ENCODE data around the gene UMODL1. TPM values are rescaled to one million over a fixed set of nuclear protein-coding genes. Genes with fewer than 3 reads are reported as not detected.

The UMODL1 gene
- total RNA-seq, 1 experiment from 2014 or later = not detected

DNA sequence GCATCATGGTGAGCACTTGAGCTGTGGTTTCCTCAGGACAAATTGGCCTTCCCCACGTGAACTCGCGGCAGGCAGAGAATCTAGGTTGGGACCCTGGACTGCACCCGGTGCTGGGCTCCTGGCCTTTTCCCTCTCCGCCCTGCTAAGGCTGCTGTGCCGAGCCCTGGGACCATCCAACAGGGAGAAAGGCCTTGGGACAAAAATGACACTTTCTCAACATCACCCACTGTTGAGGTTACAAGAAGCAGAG, 9.2 kb upstream of the UMODL1 start:
- Mint-ChIP-seq H3K27ac (ENCODE audit: unreplicated experiment) (no peak overlapping the region), H3K4me1 (ENCODE audit: low read depth, unreplicated experiment) (peaks cover 21% of the 10 kb centered on the region), H3K9me3 (ENCODE audit: low read depth, unreplicated experiment) (peaks cover under 1% of the 10 kb centered on the region), H3K4me3 (ENCODE audit: low read depth, unreplicated experiment) (no peak overlapping the region), H3K27me3 (ENCODE audit: unreplicated experiment) (no peaks in the 10 kb centered on the region), H3K36me3 (ENCODE audit: insufficient read depth, unreplicated experiment) (peaks cover 6% of the 10 kb centered on the region)
- intact Hi-C loops (cut with micrococcal nuclease; ENCODE audit: unreplicated experiment) = no loop called here
- BruUV-seq (replicated peaks) = no TSS peak
- CTCF ChIA-PET = no interaction called here
- no peak for DNase-seq
- TF ChIP-seq, protein P1, sequence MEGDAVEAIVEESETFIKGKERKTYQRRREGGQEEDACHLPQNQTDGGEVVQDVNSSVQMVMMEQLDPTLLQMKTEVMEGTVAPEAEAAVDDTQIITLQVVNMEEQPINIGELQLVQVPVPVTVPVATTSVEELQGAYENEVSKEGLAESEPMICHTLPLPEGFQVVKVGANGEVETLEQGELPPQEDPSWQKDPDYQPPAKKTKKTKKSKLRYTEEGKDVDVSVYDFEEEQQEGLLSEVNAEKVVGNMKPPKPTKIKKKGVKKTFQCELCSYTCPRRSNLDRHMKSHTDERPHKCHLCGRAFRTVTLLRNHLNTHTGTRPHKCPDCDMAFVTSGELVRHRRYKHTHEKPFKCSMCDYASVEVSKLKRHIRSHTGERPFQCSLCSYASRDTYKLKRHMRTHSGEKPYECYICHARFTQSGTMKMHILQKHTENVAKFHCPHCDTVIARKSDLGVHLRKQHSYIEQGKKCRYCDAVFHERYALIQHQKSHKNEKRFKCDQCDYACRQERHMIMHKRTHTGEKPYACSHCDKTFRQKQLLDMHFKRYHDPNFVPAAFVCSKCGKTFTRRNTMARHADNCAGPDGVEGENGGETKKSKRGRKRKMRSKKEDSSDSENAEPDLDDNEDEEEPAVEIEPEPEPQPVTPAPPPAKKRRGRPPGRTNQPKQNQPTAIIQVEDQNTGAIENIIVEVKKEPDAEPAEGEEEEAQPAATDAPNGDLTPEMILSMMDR (IDR thresholded peaks at IDR 0.05; ENCODE audit: unreplicated experiment) = no peak

DNA sequence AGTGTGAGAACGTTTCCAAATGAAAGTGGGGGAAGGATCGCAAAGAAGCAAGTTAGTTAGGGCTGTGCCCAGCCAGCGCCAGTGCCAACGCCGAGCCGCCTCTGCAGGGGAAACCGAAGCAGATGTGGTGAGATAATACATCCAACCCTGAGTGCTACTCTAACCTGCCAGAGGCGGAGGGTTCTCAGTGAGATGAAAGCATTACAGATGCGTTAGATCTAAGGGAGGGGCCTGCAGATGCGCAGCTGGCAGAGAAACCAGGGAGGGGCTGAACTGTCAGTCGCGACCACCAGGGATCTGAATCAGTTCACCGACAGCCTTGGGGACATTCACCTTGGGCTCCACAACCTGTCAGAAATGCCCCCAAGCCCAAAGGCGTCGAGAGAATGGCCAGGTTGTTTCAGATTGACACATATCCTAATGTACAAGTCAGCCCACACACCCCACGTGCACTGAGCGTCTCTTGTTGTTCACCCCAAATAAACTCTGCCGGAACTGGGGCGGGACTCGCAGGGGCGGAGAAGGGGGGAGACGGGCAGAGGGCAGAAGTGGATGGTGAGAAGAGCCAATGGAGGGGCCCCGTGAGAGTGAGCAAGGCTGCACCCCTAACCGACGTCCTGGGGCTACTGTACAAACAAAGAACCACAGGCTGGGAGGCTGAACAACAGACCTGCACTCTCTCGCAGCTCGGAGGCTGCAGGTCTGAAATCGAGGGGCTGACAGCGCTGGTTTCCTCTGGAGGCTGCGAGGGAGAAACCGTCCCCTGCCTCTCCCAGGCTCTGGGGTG, 8.7 kb upstream of the UMODL1 start:
- CTCF ChIA-PET = no interaction called here
- intact Hi-C loops (cut with micrococcal nuclease; ENCODE audit: unreplicated experiment) = no loop called here
- peaks cover 4% of the 10 kb centered on the region for H3K36me3 Mint-ChIP-seq (ENCODE audit: insufficient read depth, unreplicated experiment)

DNA sequence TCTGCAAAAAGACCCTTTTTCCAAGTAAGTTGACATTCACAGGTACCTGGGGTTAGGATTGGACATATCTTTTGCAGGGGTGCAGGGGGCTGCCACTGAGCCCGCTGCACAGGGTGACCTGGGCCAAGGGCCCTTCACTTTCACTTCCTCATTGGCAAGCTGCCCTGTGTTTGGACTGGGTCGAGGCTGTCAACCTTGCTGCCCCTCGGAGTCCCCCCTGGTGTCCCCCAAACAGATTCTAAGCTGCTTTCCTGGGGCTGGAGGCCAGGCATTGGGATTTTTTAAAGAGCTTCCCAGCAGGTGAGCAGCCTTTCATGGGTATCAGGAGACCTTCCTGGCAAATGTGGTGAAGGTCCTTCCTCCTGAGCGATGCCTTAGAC, 7.9 kb upstream of the UMODL1 start:
- Mint-ChIP-seq H3K4me3 (ENCODE audit: low read depth, unreplicated experiment) (no peak overlapping the region), H3K36me3 (ENCODE audit: insufficient read depth, unreplicated experiment) (peaks cover 4% of the 10 kb centered on the region), H3K4me1 (ENCODE audit: low read depth, unreplicated experiment) (peaks cover 8% of the 10 kb centered on the region), H3K27me3 (ENCODE audit: unreplicated experiment) (peaks cover 3% of the 10 kb centered on the region), H3K27ac (ENCODE audit: unreplicated experiment) (no peak overlapping the region), H3K9me3 (ENCODE audit: low read depth, unreplicated experiment) (no peaks in the 10 kb centered on the region)
- BruUV-seq (replicated peaks) = no TSS peak
- CTCF ChIA-PET = no interaction called here
- DNase-seq = peak; percentile 28
- TF ChIP-seq, protein P1 (IDR thresholded peaks at IDR 0.05; ENCODE audit: unreplicated experiment) = no peak
- intact Hi-C loops (cut with micrococcal nuclease; ENCODE audit: unreplicated experiment) = no loop called here

More for the DNA sequence above, 8.7 kb upstream of the UMODL1 start:
- BruUV-seq (replicated peaks) = no TSS peak
- Mint-ChIP-seq H3K9me3 (ENCODE audit: low read depth, unreplicated experiment) (no peaks in the 10 kb centered on the region), H3K27me3 (ENCODE audit: unreplicated experiment) (no peaks in the 10 kb centered on the region), H3K27ac (ENCODE audit: unreplicated experiment) (no peak overlapping the region), H3K4me1 (ENCODE audit: low read depth, unreplicated experiment) (peaks cover 16% of the 10 kb centered on the region), H3K4me3 (ENCODE audit: low read depth, unreplicated experiment) (no peak overlapping the region)
- DNase-seq = no peak
- TF ChIP-seq, protein P1 (IDR thresholded peaks at IDR 0.05; ENCODE audit: unreplicated experiment) = no peak

DNA sequence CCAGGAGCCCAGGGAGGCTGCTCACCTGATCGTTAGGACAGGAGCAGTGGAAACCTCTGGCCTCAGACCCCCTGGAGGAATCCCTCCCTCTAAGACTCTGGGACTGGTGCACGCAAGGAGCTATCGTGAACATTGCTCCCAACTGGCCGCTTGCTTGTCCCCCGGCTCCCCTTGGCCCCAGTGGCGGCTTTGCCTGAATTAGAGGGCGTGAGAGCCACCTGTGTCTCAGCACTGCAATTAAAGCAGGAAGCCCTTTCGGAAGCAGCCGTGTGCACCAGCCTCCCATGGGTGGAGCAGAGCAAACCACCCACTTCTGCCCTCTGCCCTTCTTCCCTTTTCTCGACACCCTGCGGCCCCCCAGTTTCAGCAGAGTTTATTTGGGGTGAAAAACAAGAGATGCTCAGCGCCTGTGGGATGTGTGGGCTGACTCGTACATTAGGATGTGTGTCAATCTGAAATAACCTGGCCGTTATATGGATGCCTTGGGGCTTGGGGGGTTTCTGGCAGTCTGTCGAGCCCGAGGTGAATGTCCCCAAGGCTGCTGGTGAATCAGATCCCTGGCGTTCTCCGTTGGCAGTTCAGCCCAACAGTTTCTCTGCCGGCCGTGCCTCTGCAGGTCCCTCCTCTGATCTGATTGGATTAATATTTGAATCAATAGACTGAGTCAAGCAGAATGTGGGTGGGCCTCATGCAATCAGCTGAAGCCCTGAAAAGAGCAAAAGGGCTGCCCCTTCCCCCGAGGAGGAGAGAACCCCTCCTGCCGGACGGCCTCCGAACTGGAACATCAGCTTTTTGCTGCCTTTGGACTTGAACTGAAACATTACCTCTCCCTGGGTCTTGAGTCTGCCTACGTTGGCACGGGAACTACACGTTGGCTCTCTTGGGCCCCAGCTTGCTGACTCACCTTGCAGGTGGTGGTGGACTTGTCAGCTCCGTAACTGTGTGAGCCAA, 7.3 kb upstream of the UMODL1 start:
- BruUV-seq (replicated peaks) = no TSS peak
- DNase-seq = peak; percentile 61
- H3K4me1 Mint-ChIP-seq (ENCODE audit: low read depth, unreplicated experiment) = peaks cover 8% of the 10 kb centered on the region
- no peaks in the 10 kb centered on the region for H3K9me3 Mint-ChIP-seq (ENCODE audit: low read depth, unreplicated experiment)
- peak overlapping the region; percentile 43 for H3K4me3 Mint-ChIP-seq (ENCODE audit: low read depth, unreplicated experiment)
- CTCF ChIA-PET = interaction anchor here (1.2 kb wide), 1 partner anchor 34 kb away, joined by 4 read pairs; no protein-coding TSS in a partner anchor
- no peak overlapping the region for H3K27ac Mint-ChIP-seq (ENCODE audit: unreplicated experiment)
- TF ChIP-seq, protein P1 (IDR thresholded peaks at IDR 0.05; ENCODE audit: unreplicated experiment) = no peak
- intact Hi-C loops (cut with micrococcal nuclease; ENCODE audit: unreplicated experiment) = no loop called here
- H3K36me3 Mint-ChIP-seq (ENCODE audit: insufficient read depth, unreplicated experiment) = peaks cover 4% of the 10 kb centered on the region
- H3K27me3 Mint-ChIP-seq (ENCODE audit: unreplicated experiment) = peaks cover 10% of the 10 kb centered on the region
